H1 (cell line): ENCODE results near the gene WNT1. TPM values are rescaled to one million over a fixed set of nuclear protein-coding genes. Genes with fewer than 3 reads are reported as not detected.
A peak's percentile ranks its signal among the peaks of the same experiment; 100 is the strongest.

ENCODE experiments used
- BACH1 ChIP-seq: IDR thresholded peaks from 2 replicates; pipeline ENCODE4 v1.6.1; 2012; ENCODE audit warnings: low read length, improper control_type of control experiment
- CBX5 ChIP-seq: fragments of 300-800, 300-1000 bp; sonication (generic); IDR thresholded peaks from 2 replicates; pipeline ENCODE4 v1.7.1; 2016; ENCODE audit warnings: antibody characterized with exemption, low read length, low read depth
- CEBPB ChIP-seq: IDR thresholded peaks from 2 replicates; pipeline ENCODE4 v1.6.1; 2012; ENCODE audit warnings: low read depth, low read length
- CHD2 ChIP-seq: IDR thresholded peaks from 2 replicates; pipeline ENCODE4 v1.6.1; 2012; ENCODE audit warnings: low read length, improper control_type of control experiment
- CTBP2 ChIP-seq: IDR thresholded peaks from 2 replicates; pipeline ENCODE4 v1.7.0; 2011; ENCODE audit warnings: borderline replicate concordance, mild to moderate bottlenecking, moderate library complexity, mixed read lengths, low read length; ENCODE audit not compliant: insufficient read depth, insufficient read length
- E2F6 ChIP-seq: IDR thresholded peaks from 2 replicates; pipeline ENCODE4 v1.6.1; 2012; ENCODE audit warnings: inconsistent platforms
- EP300 ChIP-seq, 2 experiments: IDR thresholded peaks; 1 replicate in 1 of 2; 2 replicates in 1 of 2; pipeline ENCODE4 v1.6.1; 2011 to 2012; ENCODE audit warnings: low read depth in 2 of 2, low read length in 2 of 2, mild to moderate bottlenecking in 2 of 2, borderline replicate concordance in 1 of 2, inconsistent platforms in 1 of 2, moderate library complexity in 1 of 2
- JUND ChIP-seq: IDR thresholded peaks from 2 replicates; pipeline ENCODE4 v1.6.1; 2011; ENCODE audit warnings: mild to moderate bottlenecking, improper control_type of control experiment, low read length
- KDM5A ChIP-seq: fragments of 200-600 bp; IDR thresholded peaks from 2 replicates; pipeline ENCODE4 v1.7.1; 2012; ENCODE audit warnings: mild to moderate bottlenecking, low read length, inconsistent platforms, mixed read lengths
- MAX ChIP-seq: IDR thresholded peaks from 2 replicates; pipeline ENCODE4 v1.6.1; 2012; ENCODE audit warnings: inconsistent platforms
- NRF1 ChIP-seq: IDR thresholded peaks from 2 replicates; pipeline ENCODE4 v1.6.1; 2011; ENCODE audit warnings: mild to moderate bottlenecking, low read depth, low read length, improper control_type of control experiment
- PHF8 ChIP-seq: fragments of 200-600 bp; sonication (generic); conservative IDR thresholded peaks from 2 replicates; pipeline ENCODE4 v1.7.1; 2012; ENCODE audit warnings: low read depth, mild to moderate bottlenecking, inconsistent platforms, low read length, moderate library complexity
- POLR2AphosphoS5 ChIP-seq: IDR thresholded peaks from 2 replicates; pipeline ENCODE4 v1.6.1; 2011; ENCODE audit warnings: low read depth, low read length
- POU5F1 ChIP-seq: IDR thresholded peaks from 2 replicates; pipeline ENCODE4 v1.6.1; 2011; ENCODE audit warnings: low read depth, mild to moderate bottlenecking, low read length, moderate library complexity
- RBBP5 ChIP-seq: IDR thresholded peaks from 2 replicates; pipeline ENCODE4 v1.7.1; 2012; ENCODE audit warnings: low read depth, mild to moderate bottlenecking, inconsistent platforms, low read length, moderate library complexity, borderline replicate concordance
- SAP30 ChIP-seq: fragments of 300-600 bp; sonication (generic); IDR thresholded peaks from 2 replicates; pipeline ENCODE4 v1.7.1; 2012; ENCODE audit warnings: low read length, moderate library complexity, mild to moderate bottlenecking, inconsistent platforms; ENCODE audit not compliant: insufficient read depth, insufficient replicate concordance
- SP1 ChIP-seq: IDR thresholded peaks from 2 replicates; pipeline ENCODE4 v1.6.1; 2011; ENCODE audit warnings: low read depth, low read length
- SUZ12 ChIP-seq: fragments of 200-600 bp; sonication (generic); IDR thresholded peaks from 2 replicates; pipeline ENCODE4 v1.6.1; 2012; ENCODE audit warnings: mild to moderate bottlenecking, inconsistent platforms, low read length, moderate library complexity, mixed read lengths
- TEAD4 ChIP-seq: IDR thresholded peaks from 2 replicates; pipeline ENCODE4 v1.6.1; 2012; ENCODE audit warnings: low read depth, low read length, inconsistent platforms, mixed read lengths
- USF2 ChIP-seq: IDR thresholded peaks from 2 replicates; pipeline ENCODE4 v1.6.1; 2011; ENCODE audit warnings: low read length, improper control_type of control experiment
- YY1 ChIP-seq: IDR thresholded peaks from 2 replicates; pipeline ENCODE4 v1.6.1; 2011; ENCODE audit warnings: low read depth, mild to moderate bottlenecking, low read length
- polyA plus RNA-seq, 7 experiments: library from polyadenylated mRNA; depleted of rRNA in 3 of 7; stranded (reverse) in 5 of 7; unstranded in 2 of 7; fragments of >200 nt in 5 of 7; fragments of 200-250 nt in 2 of 7; gene quantifications; 1 replicate in 5 of 7; 2 replicates in 1 of 7; 4 replicates in 1 of 7; pipeline versions ENCODE4 v1.2.1 to v1.2.3, GENCODE V29; 2011 to 2013; ENCODE audit warnings: missing spikeins in 2 of 7, mixed read lengths in 2 of 7
- total RNA-seq: library from RNA; stranded (reverse); fragmentation: NEBNext Ultra II Directional; extraction: Animal tissue kit (Norgen Biotek cat#: 25700); gene quantifications from 2 replicates; pipeline ENCODE4 v1.2.1, GENCODE V29; 2021

The WNT1 gene
- total and polyA plus RNA-seq, 2 of the 8 experiments (the other 6 are each of a cell fraction or from before 2014, with no cell fraction given): not detected

- TF ChIP-seq NRF1 (no peak), POU5F1 (no peak), SP1 (no peak), SAP30 (no peak), PHF8 (no peak), RBBP5 (no peak), EP300 (IDR thresholded peaks at IDR 0.05; ENCODE audit: borderline replicate concordance in 1 of 2, low read depth in 2 of 2, low read length in 2 of 2) (no peak), CBX5 (no peak), TEAD4 (no peak), JUND (no peak), E2F6 (peak; percentile 67), USF2 (no peak), CHD2 (no peak), POLR2AphosphoS5 (no peak), MAX (peak; percentile 71), CTBP2 (peak; percentile 10), BACH1 (peak; percentile 28; the same call in 1 of the 2 replicates), SUZ12 (peak; percentile 97), CEBPB (no peak), YY1 (no peak), KDM5A (no peak)
Observed at GRCh38 chr12:48980953-48981756, 3.0 kb downstream of the WNT1 start (continued).
